Activated CD4-positive, alpha-beta T cell treated with anti-CD3 and anti-CD28 coated beads for 4 hours (primary cell): ENCODE results near the gene CS.
"Not testable (repeated sequence)": the region's sequence is repeated elsewhere in the genome, so short reads cannot be mapped to it uniquely, and the experiment has no call there.

Experiments
- DNase-seq, 2 donors: peaks; one replicate each; pipeline ENCODE4 v3.0.0-alpha.2; 2020

CS gene

GRCh38 chr12:56274299-56274698 is 25.8 kb downstream of the CS start:
- no peak for DNase-seq

- DNase-seq: not testable (repeated sequence)
Measured at GRCh38 chr12:56272468-56272867, 27.7 kb downstream of the CS start.

- no peak for DNase-seq
Measured at GRCh38 chr12:56271031-56271430, 29.1 kb downstream of the CS start.

GRCh38 chr12:56267443-56268071 is 32.6 kb downstream of the CS start:
- no peak for DNase-seq

- DNase-seq: peak; percentile 85 to 91
Measured at GRCh38 chr12:56266693-56267442, 33.3 kb downstream of the CS start, which contains the start of gene COQ10A. Gene COQ10A, plus strand, starts transcription at chr12:56266942. Its CDS starts 177 bp downstream, at chr12:56267119.

GRCh38 chr12:56266068-56266692 is 34.0 kb downstream of the CS start:
- DNase-seq: not testable (repeated sequence)

- not testable (repeated sequence) for DNase-seq
Measured at GRCh38 chr12:56262955-56263354, 37.2 kb downstream of the CS start.

GRCh38 chr12:56261503-56262232 is 38.5 kb downstream of the CS start:
- no peak for DNase-seq

- DNase-seq: no peak
Measured at GRCh38 chr12:56260921-56261320, 39.2 kb downstream of the CS start.

GRCh38 chr12:56260380-56260779 is 39.8 kb downstream of the CS start:
- no peak for DNase-seq

- no peak for DNase-seq
Measured at GRCh38 chr12:56258820-56259183, 41.3 kb downstream of the CS start.

- peak; percentile 71 to 78 for DNase-seq
Measured at GRCh38 chr12:56258068-56258819, 41.9 kb downstream of the CS start, which contains the start of gene ANKRD52. Gene ANKRD52, minus strand, starts transcription at chr12:56258384. Its CDS starts 115 bp downstream, at chr12:56258269.

GRCh38 chr12:56257491-56258067 is 42.6 kb downstream of the CS start:
- DNase-seq: no peak

- no peak for DNase-seq
Measured at GRCh38 chr12:56257071-56257470, 43.1 kb downstream of the CS start.

GRCh38 chr12:56256326-56256960 is 43.7 kb downstream of the CS start:
- DNase-seq: no peak

GRCh38 chr12:56255671-56256070 is 44.5 kb downstream of the CS start:
- no peak for DNase-seq

- no peak for DNase-seq
Measured at GRCh38 chr12:56253091-56253490, 47.0 kb downstream of the CS start.

- no peak for DNase-seq
Measured at GRCh38 chr12:56252649-56253048, 47.5 kb downstream of the CS start.

- DNase-seq: no peak
Measured at GRCh38 chr12:56248711-56249110, 51.4 kb downstream of the CS start.

GRCh38 chr12:56247923-56248322 is 52.2 kb downstream of the CS start:
- no peak for DNase-seq

GRCh38 chr12:56244494-56244893 is 55.6 kb downstream of the CS start:
- no peak for DNase-seq
